Right lobe of liver (tissue), 6 donors: ENCODE measurements around the gene TOGARAM2. TPM values are rescaled to one million over a fixed set of nuclear protein-coding genes. Genes with fewer than 3 reads are reported as not detected.

Source experiments
- ATAC-seq, 4 donors: fragments of 200-7000 bp; cut with Tn5 transposase; one replicate each; pipeline ENCODE4 v1.9.1; 2020; ENCODE audit warnings: mild to moderate bottlenecking in 4 of 4, moderate library complexity in 4 of 4
- DNase-seq, 3 donors: peaks; one replicate each; pipeline ENCODE4 v3.0.0-alpha.2; 2020
- H3K27ac ChIP-seq, 3 donors: fragments of 200-600 bp; one replicate each; pipeline ENCODE4 v1.8.0; 2022
- H3K27me3 ChIP-seq, 2 donors: fragments of 200-600 bp; one replicate each; pipeline ENCODE4 v1.8.0; 2022
- H3K36me3 ChIP-seq, 4 donors: fragments of 200-600 bp; sonication (generic) in 1 of 4; one replicate each; pipeline versions ENCODE4 v1.5.1 to v1.8.0; 2017 to 2022; ENCODE audit warnings: control low read depth in 1 of 4
- H3K4me1 ChIP-seq, 4 donors: fragments of 200-600 bp; sonication (generic) in 1 of 4; one replicate each; pipeline versions ENCODE4 v1.5.1 to v1.8.0; 2017 to 2022; ENCODE audit warnings: control low read depth in 1 of 4
- H3K4me3 ChIP-seq, 3 donors: fragments of 200-600 bp; one replicate each; pipeline ENCODE4 v1.8.0; 2022
- H3K9me3 ChIP-seq, 4 donors: fragments of 200-600 bp; sonication (generic) in 1 of 4; one replicate each; pipeline versions ENCODE4 v1.5.1 to v1.8.0; 2017 to 2022; ENCODE audit warnings: control low read depth in 1 of 4
- CTCF ChIP-seq, 4 donors: fragments of 200-600 bp in 3 of 4; fragments of 450-650 bp in 1 of 4; IDR thresholded peaks; one replicate each; pipeline versions ENCODE4 v1.5.1 to v1.8.0; 2016 to 2022; ENCODE audit warnings: antibody characterized with exemption in 4 of 4, mild to moderate bottlenecking in 2 of 4
- POLR2A ChIP-seq: fragments of 450-650 bp; IDR thresholded peaks from one replicate; pipeline ENCODE4 v1.6.1; 2017; ENCODE audit warnings: antibody characterized with exemption, mild to moderate bottlenecking
- WGBS: methylation state at CpG from one replicate; pipeline ENCODE4 v1.1.6; 2018; ENCODE audit warnings: low coverage, low lambda C conversion rate; ENCODE audit not compliant: insufficient coverage; ENCODE audit errors: missing lambda C conversion rate; 5-methylcytosine and 5-hydroxymethylcytosine counted together
- intact Hi-C, 2 donors: fragments of 100-400 bp; cut with DNase I; formaldehyde crosslinking; loops; one replicate each; pipeline versions ENCODE4 v1.11.2 to v1.14.1; 2022
- total RNA-seq, 6 experiments: library from RNA; depleted of rRNA in 2 of 6; stranded (reverse); fragments of >200 nt in 2 of 6; fragmentation: NEBNext Ultra II Directional in 3 of 6; extraction: Animal tissue kit (Norgen Biotek cat#: 25700) in 3 of 6; gene quantifications; one replicate each; pipeline versions ENCODE4 v1.1.0 to v1.2.4, GENCODE V29; 2016 to 2023
- donor health status: DM: no; HTN: yes; CAD: no.
- donor health status: DM: no; HTN: no; CAD: no.
- donor health status: DM: no; HTN: no; CAD: no.
- donor health status: DM: no; HTN: yes; CAD: no.
- donor health status: DM: no; HTN: yes; CAD: no.

The TOGARAM2 gene
- total RNA-seq, 6 experiments from 2014 or later: 0.06 to 0.37 (median 0.14) TPM; not detected in 1

GRCh38 chr2:29060441-29060840, 79.3 kb downstream of the TOGARAM2 start:
- no peak for TF ChIP-seq POLR2A
- no peak for ATAC-seq

GRCh38 chr2:29061176-29061575, 80.1 kb downstream of the TOGARAM2 start:
- Histone ChIP-seq H3K27ac (no peak overlapping the region), H3K4me1 (no peaks in the 10 kb centered on the region), H3K4me3 (no peak overlapping the region), H3K27me3 (no peaks in the 10 kb centered on the region), H3K9me3 (no peaks in the 10 kb centered on the region), H3K36me3 (no peaks in the 10 kb centered on the region)
- TF ChIP-seq POLR2A (no peak), CTCF (IDR thresholded peaks at IDR 0.05) (no peak)
- WGBS: 33% methylated on average over 6 of the region's 6 CpGs
- no peak for DNase-seq
- no peak for ATAC-seq
- intact Hi-C loops: no loop called here

More at GRCh38 chr2:29060441-29060840, 79.3 kb downstream of the TOGARAM2 start:
- Histone ChIP-seq H3K27me3 (no peaks in the 10 kb centered on the region), H3K36me3 (no peaks in the 10 kb centered on the region), H3K27ac (no peak overlapping the region), H3K4me1 (no peaks in the 10 kb centered on the region), H3K9me3 (no peaks in the 10 kb centered on the region), H3K4me3 (no peak overlapping the region)
- WGBS: 53% methylated on average over 8 of the region's 9 CpGs
- no peak for DNase-seq
- intact Hi-C loops: no loop called here

GRCh38 chr2:29061616-29062015, 80.5 kb downstream of the TOGARAM2 start:
- 88% methylated on average over 1 of the region's 3 CpGs for WGBS
- ATAC-seq (no peak), DNase-seq (no peak)
- intact Hi-C loops: no loop called here
- Histone ChIP-seq H3K27ac (no peak overlapping the region), H3K4me3 (no peak overlapping the region), H3K27me3 (no peaks in the 10 kb centered on the region), H3K9me3 (no peaks in the 10 kb centered on the region), H3K36me3 (no peaks in the 10 kb centered on the region), H3K4me1 (no peaks in the 10 kb centered on the region)
- TF ChIP-seq CTCF (IDR thresholded peaks at IDR 0.05): no peak
- TF ChIP-seq POLR2A: no peak

GRCh38 chr2:29062371-29062770, 81.3 kb downstream of the TOGARAM2 start:
- Histone ChIP-seq H3K4me3 (no peak overlapping the region), H3K9me3 (no peaks in the 10 kb centered on the region), H3K27ac (no peak overlapping the region), H3K27me3 (no peaks in the 10 kb centered on the region), H3K36me3 (no peaks in the 10 kb centered on the region), H3K4me1 (no peaks in the 10 kb centered on the region)
- TF ChIP-seq POLR2A: no peak
- no peak for TF ChIP-seq CTCF (IDR thresholded peaks at IDR 0.05)
- DNase-seq (no peak), ATAC-seq (no peak)
- intact Hi-C loops: no loop called here
- WGBS: 55% methylated on average over 3 of the region's 10 CpGs

- intact Hi-C loops: no loop called here
- peak in 2 of 4 donors; percentile 13 to 66 for ATAC-seq
- no CpG with 5 or more reads among the region's 6 CpGs for WGBS
Measured at GRCh38 chr2:29063056-29063455, 82.0 kb downstream of the TOGARAM2 start.

More at GRCh38 chr2:29063056-29063455, 82.0 kb downstream of the TOGARAM2 start:
- Histone ChIP-seq H3K36me3 (no peaks in the 10 kb centered on the region), H3K4me3 (no peak overlapping the region), H3K27ac (no peak overlapping the region), H3K9me3 (no peaks in the 10 kb centered on the region), H3K27me3 (no peaks in the 10 kb centered on the region), H3K4me1 (no peaks in the 10 kb centered on the region)
- no peak for TF ChIP-seq POLR2A
- TF ChIP-seq CTCF (IDR thresholded peaks at IDR 0.05): no peak
- DNase-seq: peak in 1 of 3 donors; percentile 59
